ENCODE data around the gene SRGAP2B.
"Not testable (repeated sequence)": the region's sequence is repeated elsewhere in the genome, so short reads cannot be mapped to it uniquely, and the experiment has no call there.

DNA sequence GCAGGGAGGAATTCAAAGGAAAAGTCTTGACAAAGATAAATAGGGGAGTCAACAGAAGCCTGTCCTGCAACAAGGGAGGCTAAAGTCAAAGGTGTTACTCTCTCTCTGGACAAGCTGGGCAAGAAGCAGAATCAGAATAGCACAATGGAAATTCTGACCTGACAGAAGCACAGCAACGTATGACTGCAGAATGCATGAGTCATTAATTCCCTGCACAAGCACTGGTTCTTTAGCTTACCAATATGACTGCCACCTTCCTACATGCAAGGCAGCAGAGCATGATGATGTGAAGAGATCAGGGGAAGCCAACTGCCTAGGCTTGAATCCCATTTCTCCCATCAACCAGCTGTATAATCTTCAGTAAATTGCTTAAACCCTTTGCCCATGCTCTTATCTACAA is 153.4 kb downstream of the SRGAP2B start:
- TF ChIP-seq, protein P1, sequence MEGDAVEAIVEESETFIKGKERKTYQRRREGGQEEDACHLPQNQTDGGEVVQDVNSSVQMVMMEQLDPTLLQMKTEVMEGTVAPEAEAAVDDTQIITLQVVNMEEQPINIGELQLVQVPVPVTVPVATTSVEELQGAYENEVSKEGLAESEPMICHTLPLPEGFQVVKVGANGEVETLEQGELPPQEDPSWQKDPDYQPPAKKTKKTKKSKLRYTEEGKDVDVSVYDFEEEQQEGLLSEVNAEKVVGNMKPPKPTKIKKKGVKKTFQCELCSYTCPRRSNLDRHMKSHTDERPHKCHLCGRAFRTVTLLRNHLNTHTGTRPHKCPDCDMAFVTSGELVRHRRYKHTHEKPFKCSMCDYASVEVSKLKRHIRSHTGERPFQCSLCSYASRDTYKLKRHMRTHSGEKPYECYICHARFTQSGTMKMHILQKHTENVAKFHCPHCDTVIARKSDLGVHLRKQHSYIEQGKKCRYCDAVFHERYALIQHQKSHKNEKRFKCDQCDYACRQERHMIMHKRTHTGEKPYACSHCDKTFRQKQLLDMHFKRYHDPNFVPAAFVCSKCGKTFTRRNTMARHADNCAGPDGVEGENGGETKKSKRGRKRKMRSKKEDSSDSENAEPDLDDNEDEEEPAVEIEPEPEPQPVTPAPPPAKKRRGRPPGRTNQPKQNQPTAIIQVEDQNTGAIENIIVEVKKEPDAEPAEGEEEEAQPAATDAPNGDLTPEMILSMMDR (conservative IDR thresholded peaks at IDR 0.05; ENCODE audit: low read depth, low read length) = not testable (repeated sequence)
- not testable (repeated sequence) for TF ChIP-seq POLR2A (IDR thresholded peaks at IDR 0.05; ENCODE audit: low read depth, low read length); BHLHE40 (IDR thresholded peaks at IDR 0.05; ENCODE audit: low read depth, low read length); RFX5 (IDR thresholded peaks at IDR 0.05; ENCODE audit: low read depth, low read length); CHD1 (IDR thresholded peaks at IDR 0.05; ENCODE audit: low read depth, low read length); SMC3 (IDR thresholded peaks at IDR 0.05; ENCODE audit: low read depth, low read length); CEBPB (IDR thresholded peaks at IDR 0.05; ENCODE audit: low read depth, low read length); RCOR1 (IDR thresholded peaks at IDR 0.05; ENCODE audit: insufficient replicate concordance, low read length); RAD21 (IDR thresholded peaks at IDR 0.05; ENCODE audit: low read length); MAFK (IDR thresholded peaks at IDR 0.05; ENCODE audit: low read depth, low read length); FOS (IDR thresholded peaks at IDR 0.05; ENCODE audit: low read depth, low read length)
- TF ChIP-seq, protein P2, sequence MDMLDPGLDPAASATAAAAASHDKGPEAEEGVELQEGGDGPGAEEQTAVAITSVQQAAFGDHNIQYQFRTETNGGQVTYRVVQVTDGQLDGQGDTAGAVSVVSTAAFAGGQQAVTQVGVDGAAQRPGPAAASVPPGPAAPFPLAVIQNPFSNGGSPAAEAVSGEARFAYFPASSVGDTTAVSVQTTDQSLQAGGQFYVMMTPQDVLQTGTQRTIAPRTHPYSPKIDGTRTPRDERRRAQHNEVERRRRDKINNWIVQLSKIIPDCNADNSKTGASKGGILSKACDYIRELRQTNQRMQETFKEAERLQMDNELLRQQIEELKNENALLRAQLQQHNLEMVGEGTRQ (IDR thresholded peaks at IDR 0.05; ENCODE audit: low read depth, low read length) = not testable (repeated sequence)
